IPS DF 19.7 (cell line): ENCODE data around the gene NDST1.

ENCODE experiments used
- DNase-seq: peaks from one replicate; pipeline ENCODE4 v3.0.0-alpha.2; 2013; ENCODE audit warnings: low read depth, low spot score

NDST1 gene

DNA sequence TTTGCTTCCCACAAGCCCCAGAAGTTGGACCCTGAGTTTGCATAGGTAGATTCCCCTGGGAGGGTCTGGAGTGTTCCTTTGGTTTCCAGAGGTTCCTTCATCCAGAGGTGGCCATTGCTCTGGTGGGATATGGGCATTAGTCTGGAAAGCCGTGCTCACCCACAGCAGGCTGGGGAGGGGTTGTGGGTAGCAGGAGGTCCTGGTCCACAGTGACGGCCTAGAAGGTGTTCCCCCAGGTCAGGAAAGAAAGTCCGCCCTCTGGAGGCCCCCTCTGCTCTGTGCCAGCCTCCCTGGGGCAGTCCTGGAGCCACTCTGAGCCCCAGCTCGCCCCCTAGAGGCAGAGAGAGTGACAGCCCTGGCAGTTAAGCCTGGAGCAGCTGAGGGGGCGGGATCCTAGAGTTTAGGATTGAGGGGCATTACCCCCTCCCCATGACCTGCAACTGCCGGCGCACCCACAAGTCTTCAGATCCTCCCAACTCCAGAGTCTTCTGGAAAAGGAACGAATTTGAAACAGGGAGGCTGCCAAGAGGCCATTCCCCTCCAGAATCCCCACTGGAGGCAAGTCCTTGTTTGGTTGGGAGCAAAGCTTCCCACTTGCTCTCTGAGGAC lies 36.8 kb downstream of the NDST1 start:
- no peak for DNase-seq

DNA sequence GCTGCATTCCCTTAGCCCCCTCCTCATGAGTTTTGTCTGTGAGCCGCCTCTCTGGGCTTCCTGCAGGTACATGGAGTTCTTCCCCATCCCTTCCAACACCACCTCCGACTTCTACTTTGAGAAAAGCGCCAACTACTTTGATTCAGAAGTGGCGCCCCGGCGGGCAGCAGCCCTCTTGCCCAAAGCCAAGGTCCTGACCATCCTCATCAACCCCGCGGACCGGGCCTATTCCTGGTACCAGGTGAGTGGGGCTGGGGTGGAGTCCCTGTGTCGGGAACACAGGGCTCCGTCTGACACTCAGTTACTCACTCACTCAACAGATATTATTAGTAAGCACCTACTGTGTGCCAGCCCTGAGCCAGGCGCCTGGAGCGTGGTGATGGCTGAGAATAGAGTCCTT lies 37.3 kb downstream of the NDST1 start:
- DNase-seq: no peak

- no peak for DNase-seq
Observed at GRCh38 chr5:150548123-150548522, 40.2 kb downstream of the NDST1 start.

DNA sequence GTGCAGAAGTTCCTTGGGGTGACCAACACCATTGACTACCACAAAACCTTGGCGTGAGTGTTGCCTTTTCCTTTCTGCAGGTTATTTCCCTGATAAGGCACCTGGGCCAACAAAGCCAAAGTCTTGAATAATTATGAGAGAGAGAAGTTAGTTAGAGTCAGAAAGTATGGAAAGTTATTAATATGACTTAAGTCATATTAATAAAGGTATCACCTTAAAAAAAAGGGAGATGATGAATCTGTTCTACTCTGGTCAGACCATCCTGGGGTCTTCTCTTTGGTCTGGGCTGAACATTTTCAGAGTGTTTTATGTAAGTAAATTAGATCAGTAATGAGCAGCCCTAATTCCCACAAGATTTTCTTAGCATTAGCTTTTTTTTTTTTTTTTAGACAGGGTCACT lies 41.8 kb downstream of the NDST1 start:
- DNase-seq: no peak

GRCh38 chr5:150550286-150550685 lies 42.4 kb downstream of the NDST1 start:
- DNase-seq: no peak

GRCh38 chr5:150551066-150551465 lies 43.1 kb downstream of the NDST1 start:
- DNase-seq: no peak

GRCh38 chr5:150553402-150553801 lies 45.5 kb downstream of the NDST1 start:
- DNase-seq: no peak

- no peak for DNase-seq
Observed at GRCh38 chr5:150553911-150554310, 46.0 kb downstream of the NDST1 start.

DNA sequence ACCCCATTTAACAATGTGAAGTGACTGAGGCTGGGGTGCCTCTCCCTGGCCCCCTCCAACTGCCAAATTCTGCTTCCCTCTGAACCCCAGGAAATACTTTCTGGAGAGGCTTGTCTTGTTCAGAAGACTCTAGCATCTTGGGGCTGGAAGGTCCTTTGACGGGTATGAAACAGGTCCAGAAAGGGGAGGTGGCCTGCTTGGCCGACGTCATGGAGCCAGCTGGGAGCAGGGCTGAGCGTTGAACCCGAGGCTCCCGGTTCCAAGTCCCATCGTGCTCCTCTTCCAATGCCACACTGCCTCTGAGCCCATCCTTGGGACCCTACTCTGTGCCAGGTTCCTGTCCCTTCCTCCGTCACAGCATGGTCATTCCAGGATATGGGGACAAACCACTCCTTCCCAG lies 46.9 kb downstream of the NDST1 start:
- no peak for DNase-seq

DNA sequence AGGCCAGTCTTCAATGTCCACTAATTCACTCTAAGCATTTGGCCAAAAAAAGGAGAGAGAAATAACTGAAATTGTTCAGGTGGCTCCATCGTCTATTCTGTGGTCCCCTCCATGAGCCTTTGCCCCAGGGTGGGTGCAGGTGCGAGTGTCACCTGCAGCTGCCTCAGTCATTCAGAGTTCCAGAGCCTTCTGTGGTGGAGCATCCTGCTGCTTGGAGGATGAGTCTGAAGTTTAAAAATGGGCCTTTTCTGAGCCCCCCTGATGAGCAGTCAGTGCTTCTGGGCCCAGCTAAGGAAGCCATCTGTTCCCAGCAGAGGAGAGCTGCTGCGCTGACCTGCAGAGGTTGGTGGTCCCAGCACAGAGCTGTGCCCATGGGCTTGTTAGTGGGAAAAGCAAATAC lies 48.2 kb downstream of the NDST1 start:
- DNase-seq: no peak

- DNase-seq: no peak
Observed at GRCh38 chr5:150556859-150557508, 49.1 kb downstream of the NDST1 start.

DNA sequence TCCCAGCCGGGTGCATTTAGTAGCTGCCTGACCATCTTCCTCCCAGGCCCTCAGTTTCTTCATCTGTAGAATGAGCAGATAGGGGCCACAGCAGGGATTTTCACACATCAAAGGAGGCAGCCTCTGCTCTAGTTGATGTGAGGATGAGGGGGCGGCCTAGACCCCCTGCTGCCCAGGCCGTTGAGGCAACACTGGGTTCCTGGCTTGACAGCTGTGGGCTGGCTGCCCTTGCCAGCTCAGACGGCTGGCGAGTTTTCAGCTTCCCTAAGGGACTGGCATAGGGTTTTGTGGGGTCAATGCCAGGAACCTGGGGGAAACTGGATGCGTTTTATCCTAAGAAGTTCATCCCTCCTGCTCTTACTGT lies 49.6 kb downstream of the NDST1 start:
- no peak for DNase-seq

DNA sequence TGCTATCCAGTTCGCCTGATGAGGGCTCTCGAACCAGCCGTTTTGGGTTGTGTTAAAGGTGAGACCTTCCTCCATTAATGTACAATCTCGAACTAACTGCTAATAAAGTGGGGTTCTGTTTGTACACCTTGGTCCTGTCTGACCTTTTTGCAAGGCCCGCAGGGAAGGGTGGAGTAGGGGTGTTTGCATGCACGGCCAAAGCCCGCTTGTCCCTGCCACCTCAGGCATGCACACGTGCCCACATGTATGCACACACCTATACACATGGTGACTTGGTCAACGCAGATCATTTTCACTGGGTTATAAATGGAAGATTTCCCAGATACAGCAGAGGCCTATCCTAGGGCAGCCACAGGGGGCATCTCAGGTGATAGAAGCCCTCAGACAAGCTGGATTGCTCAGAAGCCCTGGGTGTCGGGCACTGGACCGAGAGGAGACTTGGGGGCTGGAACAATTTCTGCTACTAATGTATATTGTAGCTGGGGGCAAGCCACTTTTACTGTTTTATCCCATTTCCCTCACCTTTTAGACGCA lies 50.2 kb downstream of the NDST1 start:
- DNase-seq: no peak

DNA sequence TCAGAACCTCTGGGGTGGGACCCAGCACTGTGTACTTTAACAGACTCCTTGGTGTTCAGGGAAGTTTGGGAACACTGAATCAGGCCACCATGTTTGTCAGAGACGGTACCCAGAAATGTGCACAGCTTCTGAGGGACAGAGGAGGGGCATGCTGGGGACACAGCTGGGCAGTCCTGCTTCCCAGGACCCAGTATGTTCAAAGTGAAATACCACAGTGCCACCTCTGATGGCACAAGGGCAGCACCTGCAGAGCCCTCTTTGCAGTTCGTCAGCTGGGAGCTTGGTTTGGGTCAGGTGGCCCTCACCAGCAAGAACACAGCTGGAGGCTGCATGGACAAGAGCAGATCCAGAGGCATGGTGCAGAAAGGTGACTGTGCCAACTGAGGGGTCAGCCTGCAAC lies 51.2 kb downstream of the NDST1 start:
- no peak for DNase-seq

GRCh38 chr5:150559701-150560100 lies 51.8 kb downstream of the NDST1 start:
- DNase-seq: no peak

GRCh38 chr5:150560401-150561191 lies 52.7 kb downstream of the NDST1 start:
- DNase-seq: peak; percentile 60

- DNase-seq: no peak
Observed at GRCh38 chr5:150561192-150561512, 53.2 kb downstream of the NDST1 start.

GRCh38 chr5:150561571-150562275 lies 53.8 kb downstream of the NDST1 start:
- no peak for DNase-seq

DNA sequence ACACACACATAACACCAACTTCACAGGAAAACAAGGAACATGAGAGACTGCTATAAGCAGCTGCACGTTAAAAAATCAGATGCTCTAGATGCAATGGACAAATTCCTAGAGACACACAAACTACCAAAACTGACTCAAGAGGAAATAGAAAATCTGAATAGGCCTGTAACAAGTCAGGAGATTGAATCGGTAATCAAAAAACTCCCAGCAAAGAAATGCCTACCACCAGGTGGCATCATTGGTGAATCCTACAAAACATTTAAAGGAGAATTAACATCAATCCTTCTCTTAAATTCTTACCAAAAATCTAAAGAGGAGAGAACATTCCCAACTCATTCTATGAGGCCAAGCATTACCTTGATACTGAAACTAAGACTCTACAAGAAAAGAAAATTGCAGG lies 54.9 kb downstream of the NDST1 start:
- DNase-seq: no peak

DNA sequence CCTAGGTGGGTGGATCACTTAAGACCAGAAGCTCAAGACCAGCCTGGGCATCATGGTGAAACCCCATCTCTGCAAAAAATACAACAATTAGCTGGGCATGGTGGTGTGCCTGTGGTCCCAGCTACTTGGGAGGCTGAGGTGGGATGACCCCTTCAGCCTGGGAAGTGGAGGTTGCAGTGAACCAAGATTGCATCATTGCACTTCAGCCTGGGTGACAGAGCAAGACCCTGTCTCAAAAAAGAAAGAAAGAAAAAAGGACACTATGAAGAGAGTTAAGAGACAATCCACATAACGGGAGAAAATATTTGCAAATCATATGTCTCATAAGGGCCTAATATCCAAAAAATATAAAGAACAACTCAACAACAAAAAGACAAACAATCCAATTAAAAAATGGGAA lies 57.9 kb downstream of the NDST1 start:
- no peak for DNase-seq

DNA sequence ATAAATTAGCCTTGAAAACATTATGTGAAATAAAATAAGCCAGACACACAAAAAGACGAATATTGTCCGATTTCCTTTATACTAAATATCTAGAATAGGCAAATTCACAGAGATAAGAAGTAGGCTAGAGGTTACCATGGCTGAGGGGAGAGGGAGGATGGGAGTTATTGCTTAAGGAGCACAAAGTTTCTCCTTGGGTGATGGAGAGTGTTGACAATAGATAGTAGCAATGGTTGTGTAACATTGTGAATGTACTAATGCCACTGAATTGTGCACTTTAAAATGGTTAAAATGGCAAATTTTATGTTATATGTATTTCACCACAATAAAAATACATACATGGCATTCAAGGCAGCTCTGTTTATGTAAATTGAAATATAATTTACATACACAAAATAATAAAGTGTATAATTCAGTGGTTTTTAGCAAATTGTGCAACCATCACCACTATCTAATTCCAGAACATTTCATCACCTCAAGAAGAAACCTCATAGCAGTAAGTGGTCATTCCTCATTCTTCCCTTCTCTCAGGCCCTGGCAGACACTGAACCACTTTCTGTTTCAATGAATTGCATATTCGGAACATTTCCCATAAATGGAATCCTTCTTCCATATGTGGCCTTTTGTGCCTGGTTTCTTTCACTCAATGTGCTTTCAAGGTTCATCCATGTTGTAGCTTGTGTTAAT lies 59.2 kb downstream of the NDST1 start:
- no peak for DNase-seq

DNA sequence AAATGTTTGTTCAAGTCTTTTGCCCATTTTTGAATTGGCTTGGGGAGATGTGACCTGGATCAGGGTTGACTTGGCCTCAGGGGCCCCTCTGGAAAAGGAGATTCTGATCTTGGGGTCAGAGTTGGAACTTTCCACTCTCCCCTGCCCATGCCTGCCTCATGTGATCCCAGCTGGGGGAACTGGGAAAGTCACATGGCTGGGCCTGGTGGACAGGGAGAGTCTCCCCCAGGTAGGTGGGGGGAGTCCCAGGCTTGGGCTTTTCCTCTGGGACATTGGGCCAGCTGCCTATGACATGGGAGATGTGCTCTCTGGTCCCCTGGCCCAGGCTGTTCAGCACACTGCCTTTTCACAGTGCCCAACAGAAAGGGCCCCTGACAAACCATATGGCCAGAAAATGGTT lies 60.7 kb downstream of the NDST1 start:
- no peak for DNase-seq
